Prostate gland (tissue), 2 donors: Measurements from ENCODE around the gene HEPACAM. TPM values are rescaled to one million over a fixed set of nuclear protein-coding genes. Genes with fewer than 3 reads are reported as not detected.

ENCODE experiments used
- DNase-seq: peaks from one replicate; pipeline ENCODE4 v3.0.0-alpha.2; 2019; ENCODE audit warnings: low spot score
- H3K27ac ChIP-seq, 2 donors: fragments of 200-600 bp; sonication (generic); 2 replicates each; pipeline ENCODE4 v1.5.1; 2017 to 2019
- H3K27me3 ChIP-seq: fragments of 200-600 bp; sonication (generic); replicated peaks from 2 replicates; pipeline ENCODE4 v1.5.1; 2019; ENCODE audit not compliant: insufficient read depth
- H3K36me3 ChIP-seq, 2 donors: fragments of 200-600 bp; sonication (generic); 1 replicate in 1 of 2; 2 replicates in 1 of 2; pipeline versions ENCODE4 v1.5.1 to v1.8.1; 2017 to 2019
- H3K4me1 ChIP-seq: fragments of 200-600 bp; sonication (generic); replicated peaks from 2 replicates; pipeline ENCODE4 v1.5.1; 2019
- H3K4me3 ChIP-seq, 2 donors: fragments of 200-600 bp; sonication (generic); 2 replicates each; pipeline ENCODE4 v1.5.1; 2017 to 2019
- H3K9me3 ChIP-seq: fragments of 200-600 bp; sonication (generic); 2 replicates; pipeline ENCODE4 v1.5.1; 2017
- CTCF ChIP-seq, 4 experiments: fragments of 200-600 bp in 2 of 4; fragments of 450-650 bp in 2 of 4; sonication (generic) in 2 of 4; IDR thresholded peaks; 1 replicate in 3 of 4; 2 replicates in 1 of 4; pipeline ENCODE4 v1.5.1; 2016 to 2019; ENCODE audit warnings: antibody characterized with exemption in 4 of 4, mild to moderate bottlenecking in 2 of 4, moderate library complexity in 2 of 4
- POLR2A ChIP-seq: fragments of 450-650 bp; IDR thresholded peaks from one replicate; pipeline ENCODE4 v1.6.1; 2016; ENCODE audit warnings: antibody characterized with exemption, mild to moderate bottlenecking
- POLR2AphosphoS5 ChIP-seq: sonication (generic); formaldehyde crosslinking; IDR thresholded peaks from one replicate; pipeline ENCODE4 v1.6.1; 2017; ENCODE audit warnings: antibody characterized with exemption
- WGBS: methylation state at CpG from one replicate; pipeline ENCODE4 v1.1.5; 2018; 5-methylcytosine and 5-hydroxymethylcytosine counted together
- intact Hi-C: fragments of 100-400 bp; cut with DNase I; formaldehyde crosslinking; loops from one replicate; pipeline ENCODE4 v1.14.2; 2022
- total RNA-seq, 2 donors: library from RNA; depleted of rRNA; stranded (reverse); fragments of >200 nt; gene quantifications; one replicate each; pipeline ENCODE4 v1.1.0, GENCODE V29; 2016

HEPACAM gene
- total RNA-seq, 2 donors from 2014 or later = 0.27 TPM; not detected in 1

GRCh38 chr11:124877910-124878758 lies 57.7 kb downstream of the HEPACAM start:
- no peaks in the 10 kb centered on the region for H3K36me3 ChIP-seq
- DNase-seq = no peak
- no peaks in the 10 kb centered on the region for H3K4me1 ChIP-seq
- H3K4me3 ChIP-seq = peak overlapping the region in 1 of 2 donors; percentile 47
- TF ChIP-seq POLR2AphosphoS5 = no peak
- TF ChIP-seq POLR2A = no peak
- TF ChIP-seq CTCF (IDR thresholded peaks at IDR 0.05) = no peak
- intact Hi-C loops = no loop called here
- 71% methylated on average over 17 of the region's 17 CpGs for WGBS
- H3K9me3 ChIP-seq = no peaks in the 10 kb centered on the region
- H3K27ac ChIP-seq = no peak overlapping the region
- no peaks in the 10 kb centered on the region for H3K27me3 ChIP-seq

GRCh38 chr11:124877631-124877909 lies 58.3 kb downstream of the HEPACAM start:
- TF ChIP-seq POLR2A = no peak
- TF ChIP-seq POLR2AphosphoS5 = no peak
- no peak for TF ChIP-seq CTCF (IDR thresholded peaks at IDR 0.05)
- Histone ChIP-seq H3K9me3 (no peaks in the 10 kb centered on the region), H3K4me1 (no peaks in the 10 kb centered on the region), H3K27ac (peak overlapping the region in 1 of 2 donors; percentile 89), H3K4me3 (peak overlapping the region in 1 of 2 donors; percentile 47), H3K27me3 (no peaks in the 10 kb centered on the region), H3K36me3 (no peaks in the 10 kb centered on the region)
- no peak for DNase-seq
- intact Hi-C loops = no loop called here
- WGBS = 61% methylated on average over 10 of the region's 10 CpGs

GRCh38 chr11:124876818-124877630 lies 58.8 kb downstream of the HEPACAM start:
- no peaks in the 10 kb centered on the region for H3K36me3 ChIP-seq
- DNase-seq = no peak
- TF ChIP-seq POLR2A (no peak), POLR2AphosphoS5 (no peak), CTCF (IDR thresholded peaks at IDR 0.05) (no peak)
- no peaks in the 10 kb centered on the region for H3K9me3 ChIP-seq
- no peaks in the 10 kb centered on the region for H3K4me1 ChIP-seq
- WGBS = 33% methylated on average over 30 of the region's 30 CpGs
- peak overlapping the region; percentile 86 to 89 for H3K27ac ChIP-seq
- peak overlapping the region; percentile 40 to 47 for H3K4me3 ChIP-seq
- H3K27me3 ChIP-seq = no peaks in the 10 kb centered on the region
- intact Hi-C loops = no loop called here

- intact Hi-C loops = no loop called here
- Histone ChIP-seq H3K4me1 (no peaks in the 10 kb centered on the region), H3K36me3 (no peaks in the 10 kb centered on the region), H3K9me3 (no peaks in the 10 kb centered on the region), H3K4me3 (peak overlapping the region; percentile 40 to 47), H3K27ac (peak overlapping the region; percentile 86 to 89), H3K27me3 (no peaks in the 10 kb centered on the region)
- WGBS = 1% methylated on average over 66 of the region's 69 CpGs
- no peak for TF ChIP-seq POLR2A
- TF ChIP-seq POLR2AphosphoS5 = peak; percentile 61
- TF ChIP-seq CTCF (IDR thresholded peaks at IDR 0.05) = peak; percentile 37 to 88 (median 68)
- DNase-seq = peak; percentile 83
These were observed 59.7 kb downstream of the HEPACAM start for GRCh38 chr11:124875943-124876817.
